ENCODE data around the gene ZNF264.
"Not testable (repeated sequence)": the region's sequence is repeated elsewhere in the genome, so short reads cannot be mapped to it uniquely, and the experiment has no call there.

ZNF264 gene

GRCh38 chr19:57191141-57192076, at the start of gene ZNF264:
Gene ZNF264 (plus strand): TSS chr19:57191500. CDS start chr19:57191914, 414 bp downstream.
- DNase-seq, result peak; percentile 87

GRCh38 chr19:57141699-57142098, 49.6 kb upstream of the ZNF264 start:
- no peak for DNase-seq

GRCh38 chr19:57152921-57153320, 38.4 kb upstream of the ZNF264 start:
- no peak for DNase-seq

- DNase-seq, result no peak
These were observed 29.2 kb upstream of the ZNF264 start for GRCh38 chr19:57161985-57162539.

- no peak for DNase-seq
These were observed 25.5 kb upstream of the ZNF264 start for GRCh38 chr19:57165846-57166245.

- no peak for DNase-seq
These were observed 23.9 kb upstream of the ZNF264 start, which contains the start of gene DUXA for GRCh38 chr19:57167385-57167784. Gene DUXA (minus strand): TSS chr19:57167485. CDS start chr19:57167443, 42 bp downstream.

- DNase-seq, result no peak
These were observed 19.7 kb upstream of the ZNF264 start for GRCh38 chr19:57171551-57172081.

GRCh38 chr19:57190301-57190700, 999 bp upstream of the ZNF264 start:
- DNase-seq, result no peak

- DNase-seq, result no peak
These were observed 749 bp downstream of the ZNF264 start for GRCh38 chr19:57192077-57192420.

- DNase-seq, result no peak
These were observed 1.7 kb downstream of the ZNF264 start for GRCh38 chr19:57192993-57193392.

- DNase-seq, result not testable (repeated sequence)
These were observed 6.6 kb downstream of the ZNF264 start for GRCh38 chr19:57197874-57198273.

GRCh38 chr19:57202160-57202559, 10.9 kb downstream of the ZNF264 start:
- DNase-seq, result no peak

GRCh38 chr19:57210381-57210780, 19.1 kb downstream of the ZNF264 start:
- no peak for DNase-seq

- no peak for DNase-seq
These were observed 20.8 kb downstream of the ZNF264 start for GRCh38 chr19:57212109-57212508.

GRCh38 chr19:57227502-57227901, 36.2 kb downstream of the ZNF264 start:
- no peak for DNase-seq

- no peak for DNase-seq
These were observed 40.4 kb downstream of the ZNF264 start for GRCh38 chr19:57231686-57232085.

- DNase-seq, result no peak
These were observed 41.9 kb downstream of the ZNF264 start for GRCh38 chr19:57233207-57233606.

GRCh38 chr19:57239982-57240310, 48.6 kb downstream of the ZNF264 start:
- DNase-seq, result no peak

- DNase-seq, result peak; percentile 86
These were observed 49.2 kb downstream of the ZNF264 start, which contains the start of gene ZNF805 for GRCh38 chr19:57240311-57241090. Gene ZNF805 (plus strand): TSS chr19:57240632. CDS start chr19:57240892, 260 bp downstream.

- no peak for DNase-seq
These were observed 49.9 kb downstream of the ZNF264 start for GRCh38 chr19:57241176-57241575.

GRCh38 chr19:57242821-57243220, 51.5 kb downstream of the ZNF264 start:
- no peak for DNase-seq

GRCh38 chr19:57244513-57244912, 53.2 kb downstream of the ZNF264 start:
- DNase-seq, result no peak

GRCh38 chr19:57245066-57245465, 53.8 kb downstream of the ZNF264 start:
- no peak for DNase-seq
